ENCODE data around the gene DLGAP1. TPM values are rescaled to one million over a fixed set of nuclear protein-coding genes. Genes with fewer than 3 reads are reported as not detected.

DLGAP1 gene
- total RNA-seq, 1 experiment from 2014 or later: 0.39 TPM

DNA sequence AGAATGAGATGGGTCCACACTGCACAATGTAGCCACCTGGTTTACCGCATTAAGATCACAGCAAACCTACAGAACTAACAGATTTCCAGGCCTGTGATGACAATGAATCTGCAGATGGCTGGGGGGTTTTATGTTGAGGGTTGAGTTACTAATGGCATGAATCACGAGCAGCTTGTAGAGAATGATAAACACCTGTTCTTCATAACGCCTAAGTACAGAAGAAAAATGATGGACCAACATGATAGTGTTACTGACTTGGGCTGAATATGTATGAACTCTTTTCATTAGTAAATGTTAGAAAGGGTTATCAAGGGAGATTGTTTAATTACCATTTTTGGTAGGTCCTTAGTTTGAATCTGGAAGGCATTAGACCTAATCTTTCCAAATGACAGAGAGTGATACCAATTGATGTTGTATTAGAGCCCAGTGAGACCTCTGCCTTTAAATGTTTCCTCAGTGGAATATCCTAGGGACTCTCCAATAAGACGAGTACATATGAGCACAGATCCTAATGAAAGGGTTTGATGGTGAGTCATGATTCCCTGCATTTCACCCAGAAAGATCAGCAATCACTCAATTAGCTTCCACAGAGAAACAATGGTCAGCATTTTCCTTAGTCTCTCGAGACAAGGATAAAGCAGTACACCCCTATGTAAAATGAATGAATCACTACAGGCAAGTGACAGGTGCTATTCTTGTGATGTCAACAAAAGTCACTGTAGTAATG, 243.8 kb downstream of the DLGAP1 start:
- H4K20me1 ChIP-seq (ENCODE audit: insufficient read depth): no peaks in the 10 kb centered on the region
- H3K27me3 ChIP-seq (ENCODE audit: insufficient read depth, low read length): no peaks in the 10 kb centered on the region
- ChIA-PET CTCF (no interaction called here), RAD21 (ENCODE audit: low non-redundant PET in 1 of 2, low total read pairs in 2 of 2, uncharacterized antibody in 2 of 2, unreplicated experiment in 2 of 2) (no interaction called here), POLR2A (no interaction called here)
- H3K4me3 ChIP-seq (replicated peaks in 1 of 2; ENCODE audit: low read depth in 1 of 2, low read length in 2 of 2): no peak overlapping the region
- no peak overlapping the region for H3K4me2 ChIP-seq (ENCODE audit: low read length)
- no peaks in the 10 kb centered on the region for H3K4me1 ChIP-seq (ENCODE audit: control insufficient read depth in 1 of 2, insufficient read depth in 2 of 2, low read length in 2 of 2)
- TF ChIP-seq JUND (IDR thresholded peaks at IDR 0.05) (no peak), SRF (IDR thresholded peaks at IDR 0.05; ENCODE audit: low read depth) (no peak), EGR1 (IDR thresholded peaks at IDR 0.05; ENCODE audit: low read depth) (no peak), CBX3 (IDR thresholded peaks at IDR 0.05; ENCODE audit: low read depth) (no peak), EZH2phosphoT487 (IDR thresholded peaks at IDR 0.05; ENCODE audit: borderline replicate concordance) (no peak), ZNF274 (IDR thresholded peaks at IDR 0.05; ENCODE audit: low read depth, low read length) (no peak), SP1 (IDR thresholded peaks at IDR 0.05; ENCODE audit: low read depth) (no peak), POLR2A (IDR thresholded peaks at IDR 0.05; ENCODE audit: borderline replicate concordance, extremely low read depth, insufficient read depth, insufficient read length) (no peak), SIN3A (IDR thresholded peaks at IDR 0.05; ENCODE audit: low read depth) (no peak), TCF7L2 (IDR thresholded peaks at IDR 0.05; ENCODE audit: borderline replicate concordance, extremely low read depth, insufficient read depth, insufficient read length) (no peak), CEBPB (IDR thresholded peaks at IDR 0.05; ENCODE audit: low read depth) (no peak), ZFX (IDR thresholded peaks at IDR 0.05) (no peak), ELF1 (IDR thresholded peaks at IDR 0.05; ENCODE audit: borderline replicate concordance, low read depth) (no peak), FOSL1 (IDR thresholded peaks at IDR 0.05; ENCODE audit: low read depth) (no peak), EZH2 (IDR thresholded peaks at IDR 0.05) (no peak), RAD21 (IDR thresholded peaks at IDR 0.05; ENCODE audit: low read depth) (no peak)
- TF ChIP-seq, protein P1, sequence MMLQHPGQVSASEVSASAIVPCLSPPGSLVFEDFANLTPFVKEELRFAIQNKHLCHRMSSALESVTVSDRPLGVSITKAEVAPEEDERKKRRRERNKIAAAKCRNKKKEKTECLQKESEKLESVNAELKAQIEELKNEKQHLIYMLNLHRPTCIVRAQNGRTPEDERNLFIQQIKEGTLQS (IDR thresholded peaks at IDR 0.05): no peak
- TF ChIP-seq, protein P2, sequence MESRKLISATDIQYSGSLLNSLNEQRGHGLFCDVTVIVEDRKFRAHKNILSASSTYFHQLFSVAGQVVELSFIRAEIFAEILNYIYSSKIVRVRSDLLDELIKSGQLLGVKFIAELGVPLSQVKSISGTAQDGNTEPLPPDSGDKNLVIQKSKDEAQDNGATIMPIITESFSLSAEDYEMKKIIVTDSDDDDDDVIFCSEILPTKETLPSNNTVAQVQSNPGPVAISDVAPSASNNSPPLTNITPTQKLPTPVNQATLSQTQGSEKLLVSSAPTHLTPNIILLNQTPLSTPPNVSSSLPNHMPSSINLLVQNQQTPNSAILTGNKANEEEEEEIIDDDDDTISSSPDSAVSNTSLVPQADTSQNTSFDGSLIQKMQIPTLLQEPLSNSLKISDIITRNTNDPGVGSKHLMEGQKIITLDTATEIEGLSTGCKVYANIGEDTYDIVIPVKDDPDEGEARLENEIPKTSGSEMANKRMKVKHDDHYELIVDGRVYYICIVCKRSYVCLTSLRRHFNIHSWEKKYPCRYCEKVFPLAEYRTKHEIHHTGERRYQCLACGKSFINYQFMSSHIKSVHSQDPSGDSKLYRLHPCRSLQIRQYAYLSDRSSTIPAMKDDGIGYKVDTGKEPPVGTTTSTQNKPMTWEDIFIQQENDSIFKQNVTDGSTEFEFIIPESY (IDR thresholded peaks at IDR 0.05; ENCODE audit: extremely low read depth, insufficient replicate concordance, low read length): no peak
- TF ChIP-seq, protein P3, sequence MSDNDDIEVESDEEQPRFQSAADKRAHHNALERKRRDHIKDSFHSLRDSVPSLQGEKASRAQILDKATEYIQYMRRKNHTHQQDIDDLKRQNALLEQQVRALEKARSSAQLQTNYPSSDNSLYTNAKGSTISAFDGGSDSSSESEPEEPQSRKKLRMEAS (IDR thresholded peaks at IDR 0.05): no peak
- TF ChIP-seq, protein P4, sequence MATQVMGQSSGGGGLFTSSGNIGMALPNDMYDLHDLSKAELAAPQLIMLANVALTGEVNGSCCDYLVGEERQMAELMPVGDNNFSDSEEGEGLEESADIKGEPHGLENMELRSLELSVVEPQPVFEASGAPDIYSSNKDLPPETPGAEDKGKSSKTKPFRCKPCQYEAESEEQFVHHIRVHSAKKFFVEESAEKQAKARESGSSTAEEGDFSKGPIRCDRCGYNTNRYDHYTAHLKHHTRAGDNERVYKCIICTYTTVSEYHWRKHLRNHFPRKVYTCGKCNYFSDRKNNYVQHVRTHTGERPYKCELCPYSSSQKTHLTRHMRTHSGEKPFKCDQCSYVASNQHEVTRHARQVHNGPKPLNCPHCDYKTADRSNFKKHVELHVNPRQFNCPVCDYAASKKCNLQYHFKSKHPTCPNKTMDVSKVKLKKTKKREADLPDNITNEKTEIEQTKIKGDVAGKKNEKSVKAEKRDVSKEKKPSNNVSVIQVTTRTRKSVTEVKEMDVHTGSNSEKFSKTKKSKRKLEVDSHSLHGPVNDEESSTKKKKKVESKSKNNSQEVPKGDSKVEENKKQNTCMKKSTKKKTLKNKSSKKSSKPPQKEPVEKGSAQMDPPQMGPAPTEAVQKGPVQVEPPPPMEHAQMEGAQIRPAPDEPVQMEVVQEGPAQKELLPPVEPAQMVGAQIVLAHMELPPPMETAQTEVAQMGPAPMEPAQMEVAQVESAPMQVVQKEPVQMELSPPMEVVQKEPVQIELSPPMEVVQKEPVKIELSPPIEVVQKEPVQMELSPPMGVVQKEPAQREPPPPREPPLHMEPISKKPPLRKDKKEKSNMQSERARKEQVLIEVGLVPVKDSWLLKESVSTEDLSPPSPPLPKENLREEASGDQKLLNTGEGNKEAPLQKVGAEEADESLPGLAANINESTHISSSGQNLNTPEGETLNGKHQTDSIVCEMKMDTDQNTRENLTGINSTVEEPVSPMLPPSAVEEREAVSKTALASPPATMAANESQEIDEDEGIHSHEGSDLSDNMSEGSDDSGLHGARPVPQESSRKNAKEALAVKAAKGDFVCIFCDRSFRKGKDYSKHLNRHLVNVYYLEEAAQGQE (IDR thresholded peaks at IDR 0.05; ENCODE audit: low read depth): no peak
- no peaks in the 10 kb centered on the region for H3K79me2 ChIP-seq (ENCODE audit: insufficient read depth, low read length)
- no peaks in the 10 kb centered on the region; a peak in 1 of 4 replicates for H3K9me3 ChIP-seq (ENCODE audit: control insufficient read depth in 1 of 2, insufficient read depth in 1 of 2, low read depth in 1 of 2, low read length in 2 of 2)
- H3K9me2 ChIP-seq (ENCODE audit: insufficient read depth): no peaks in the 10 kb centered on the region
- H3K36me3 ChIP-seq (ENCODE audit: control insufficient read depth in 1 of 2, insufficient read depth in 2 of 2, low read length in 2 of 2): no peaks in the 10 kb centered on the region
- no peak overlapping the region for H2AFZ ChIP-seq (ENCODE audit: low read depth, low read length, poor library complexity, severe bottlenecking)
- DNase-seq (ENCODE audit: low read depth, low spot score) (no peak), ATAC-seq (no peak)
- intact Hi-C loops (cut with micrococcal nuclease): no loop called here
- no TSS peak for BruUV-seq (replicated peaks)
- no peak overlapping the region for H3K27ac ChIP-seq (ENCODE audit: low read depth, low read length)
- H3K9ac ChIP-seq (ENCODE audit: low read length): no peak overlapping the region

Measured in HCT116 (cell line).